Measurements from ENCODE around the gene IGF2BP2. TPM values are rescaled to one million over a fixed set of nuclear protein-coding genes. Genes with fewer than 3 reads are reported as not detected.

IGF2BP2 gene
- total RNA-seq, 4 donors from 2014 or later, result 3.0 to 13.8 (median 6.8) TPM

- Histone ChIP-seq H3K27me3 (no peaks in the 10 kb centered on the region), H3K9me3 (no peaks in the 10 kb centered on the region), H3K36me3 (no peaks in the 10 kb centered on the region), H3K4me1 (peaks cover 0 to 33% (median 13%) of the 10 kb centered on the region in 3 donors), H3K27ac (no peak overlapping the region), H3K4me3 (no peak overlapping the region)
- TF ChIP-seq CTCF (IDR thresholded peaks at IDR 0.05) (no peak), POLR2A (IDR thresholded peaks at IDR 0.05) (no peak)
- intact Hi-C loops (cut with DNase I), result no loop called here
- no peak for DNase-seq
- WGBS, 2 donors, result 30 to 43% methylated on average over 8 of the region's 8 CpGs
Measured at GRCh38 chr3:185715091-185715490, 109.8 kb downstream of the IGF2BP2 start.

GRCh38 chr3:185714085-185714484 is 110.8 kb downstream of the IGF2BP2 start:
- intact Hi-C loops (cut with DNase I), result no loop called here
- TF ChIP-seq CTCF (IDR thresholded peaks at IDR 0.05) (no peak), POLR2A (IDR thresholded peaks at IDR 0.05) (no peak)
- WGBS, 2 donors, result 93 to 94% methylated on average over 2 of the region's 2 CpGs

GRCh38 chr3:185713015-185713414 is 111.8 kb downstream of the IGF2BP2 start:
- Histone ChIP-seq H3K27me3 (no peaks in the 10 kb centered on the region), H3K4me1 (peaks cover 0 to 31% (median 11%) of the 10 kb centered on the region in 3 donors), H3K4me3 (no peak overlapping the region), H3K27ac (no peak overlapping the region), H3K9me3 (no peaks in the 10 kb centered on the region), H3K36me3 (no peaks in the 10 kb centered on the region)
- no peak for TF ChIP-seq CTCF (IDR thresholded peaks at IDR 0.05)
- intact Hi-C loops (cut with DNase I), result no loop called here
- 95 to 100% methylated on average over 1 of the region's 1 CpG for WGBS, 2 donors
- no peak for DNase-seq

More at GRCh38 chr3:185714085-185714484, 110.8 kb downstream of the IGF2BP2 start:
- no peak overlapping the region for H3K4me3 ChIP-seq
- H3K27me3 ChIP-seq, result no peaks in the 10 kb centered on the region
- no peak overlapping the region for H3K27ac ChIP-seq
- no peak for DNase-seq
- no peaks in the 10 kb centered on the region for H3K9me3 ChIP-seq
- no peaks in the 10 kb centered on the region for H3K36me3 ChIP-seq
- peaks cover 0 to 33% (median 13%) of the 10 kb centered on the region in 3 donors for H3K4me1 ChIP-seq

- peaks cover 0 to 24% (median 6%) of the 10 kb centered on the region in 3 donors for H3K4me1 ChIP-seq
- DNase-seq, result no peak
- no peak overlapping the region for H3K27ac ChIP-seq
- H3K9me3 ChIP-seq, result no peaks in the 10 kb centered on the region
- 57 to 77% methylated on average over 3 of the region's 3 CpGs for WGBS, 2 donors
- intact Hi-C loops (cut with DNase I), result no loop called here
- H3K4me3 ChIP-seq, result no peak overlapping the region
- no peaks in the 10 kb centered on the region for H3K36me3 ChIP-seq
- no peaks in the 10 kb centered on the region for H3K27me3 ChIP-seq
- TF ChIP-seq CTCF (IDR thresholded peaks at IDR 0.05), result no peak
- no peak for TF ChIP-seq POLR2A (IDR thresholded peaks at IDR 0.05)
Measured at GRCh38 chr3:185712337-185712736, 112.5 kb downstream of the IGF2BP2 start.

- Histone ChIP-seq H3K27me3 (no peaks in the 10 kb centered on the region), H3K4me1 (peaks cover 0 to 14% (median 0%) of the 10 kb centered on the region in 3 donors), H3K27ac (no peak overlapping the region), H3K4me3 (no peak overlapping the region), H3K9me3 (no peaks in the 10 kb centered on the region), H3K36me3 (no peaks in the 10 kb centered on the region)
- TF ChIP-seq POLR2A (IDR thresholded peaks at IDR 0.05), result no peak
- no peak for TF ChIP-seq CTCF (IDR thresholded peaks at IDR 0.05)
- intact Hi-C loops (cut with DNase I), result no loop called here
- DNase-seq, result no peak
- WGBS, 2 donors, result 47 to 56% methylated on average over 8 of the region's 8 CpGs
Measured at GRCh38 chr3:185711255-185711870, 113.5 kb downstream of the IGF2BP2 start.

All from esophagus squamous epithelium (tissue), 5 donors.